Measurements from ENCODE around the gene TRIM23.

TRIM23 gene

DNA sequence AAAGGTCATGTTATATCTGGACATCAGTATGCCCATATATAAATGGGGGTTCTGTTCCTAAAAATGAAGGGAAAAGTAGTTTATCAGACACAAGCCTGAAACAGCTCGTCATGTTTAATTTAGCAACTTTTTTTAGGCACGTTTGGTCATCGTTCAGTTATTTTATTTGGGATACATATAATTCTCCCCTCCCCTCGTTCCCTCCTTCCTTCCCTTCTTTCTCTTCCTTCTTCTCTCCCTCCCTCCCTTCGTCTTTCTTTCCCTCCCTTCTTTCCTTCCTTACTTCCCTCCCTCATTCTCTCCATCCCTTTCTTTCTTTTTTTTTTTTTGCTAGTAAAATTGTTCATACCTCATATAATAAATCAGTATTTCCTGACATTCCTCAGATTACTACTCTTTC is 57.6 kb downstream of the TRIM23 start:
- no peak for DNase-seq (ENCODE audit: low read depth)

DNA sequence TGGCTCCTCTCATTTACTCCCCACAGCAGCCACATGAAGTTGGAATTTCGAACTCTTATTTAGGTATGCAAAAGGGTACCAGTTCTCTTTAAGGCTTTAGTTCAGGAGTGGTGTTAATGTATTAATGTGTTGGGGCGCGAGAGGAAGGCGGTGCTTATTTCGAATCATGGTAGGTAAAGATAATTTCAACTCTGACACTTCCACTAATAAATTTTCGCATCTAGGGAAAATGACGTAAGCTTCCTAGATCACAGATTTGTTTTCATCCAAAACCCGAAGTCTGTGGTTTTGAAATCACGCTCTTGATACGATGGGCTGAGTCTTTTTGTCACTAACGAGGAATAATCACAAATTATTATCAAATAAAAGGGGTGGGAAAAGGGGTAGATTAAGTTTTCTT is 60.4 kb downstream of the TRIM23 start:
- DNase-seq (ENCODE audit: low read depth), result no peak

DNA sequence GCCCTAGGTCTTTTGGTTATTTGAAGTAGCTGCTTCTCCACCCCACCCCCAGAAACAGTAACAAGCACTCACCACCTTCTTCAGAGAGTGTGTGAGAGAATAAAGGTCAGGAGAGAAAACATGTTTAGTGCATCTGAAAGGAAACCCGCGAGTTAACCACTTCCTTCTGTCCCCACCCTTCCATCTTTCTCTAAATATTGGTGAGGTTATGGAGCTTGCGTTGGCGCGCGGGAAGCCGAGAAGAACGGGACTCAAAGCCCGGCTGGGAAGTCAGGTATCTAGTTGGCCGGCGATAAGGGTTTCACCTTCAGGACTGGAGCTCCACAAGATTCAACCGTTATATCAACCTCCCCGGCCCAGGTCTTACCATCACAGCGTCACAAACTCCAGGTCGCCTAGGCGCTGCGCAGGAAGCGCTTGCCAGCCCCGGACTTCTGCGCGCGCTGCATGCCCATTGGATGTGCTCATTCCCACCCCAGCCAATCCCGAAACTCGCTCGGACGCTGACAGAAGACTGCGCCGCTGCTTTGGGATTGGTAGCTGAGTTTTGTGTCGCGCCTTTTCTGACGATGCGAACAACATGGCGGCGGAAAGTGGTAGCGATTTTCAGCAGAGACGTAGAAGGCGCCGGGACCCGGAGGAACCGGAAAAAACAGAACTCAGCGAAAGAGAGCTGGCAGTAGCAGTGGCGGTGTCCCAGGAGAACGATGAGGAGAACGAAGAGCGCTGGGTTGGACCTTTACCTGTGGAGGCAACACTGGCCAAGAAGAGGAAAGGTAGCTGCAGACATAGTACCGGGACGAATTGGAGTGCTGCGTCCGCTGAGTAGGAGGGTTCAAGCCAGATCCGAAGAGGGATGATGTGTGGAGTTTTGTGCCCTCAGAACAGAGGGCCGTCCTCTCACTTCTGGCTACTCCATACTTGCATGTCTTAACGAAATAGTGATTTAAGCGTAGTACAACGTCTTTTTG is 61.1 kb downstream of the TRIM23 start, which contains the start of the genes CENPK and PPWD1:
CENPK (minus strand) TSS at position 438 of the 971 bp plus-strand sequence. CDS start 8,261 bp downstream, outside the sequence.
PPWD1 (plus strand) TSS at position 566 of the 971 bp plus-strand sequence; CDS start at position 581, 15 bp downstream.
- DNase-seq (ENCODE audit: low read depth), result peak; percentile 74

DNA sequence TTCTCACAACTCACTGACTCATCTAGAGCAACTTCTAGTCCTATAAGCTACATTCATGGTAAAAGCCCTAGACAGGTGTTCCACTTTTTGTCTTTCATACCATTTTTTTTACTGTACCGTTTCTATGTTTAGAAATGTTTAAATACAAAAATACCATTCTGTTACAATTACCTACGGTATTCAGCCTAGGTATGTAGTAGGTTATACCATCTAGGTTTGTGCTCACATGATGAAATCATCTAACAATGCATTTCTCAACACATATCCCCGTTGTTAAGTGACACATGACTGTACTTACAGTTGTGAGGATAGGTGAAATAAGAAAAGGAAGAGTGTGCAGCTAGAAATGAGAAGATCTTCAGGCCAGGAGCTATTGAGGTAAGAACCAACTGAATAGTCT is 67.4 kb downstream of the TRIM23 start:
- no peak for DNase-seq (ENCODE audit: low read depth)

DNA sequence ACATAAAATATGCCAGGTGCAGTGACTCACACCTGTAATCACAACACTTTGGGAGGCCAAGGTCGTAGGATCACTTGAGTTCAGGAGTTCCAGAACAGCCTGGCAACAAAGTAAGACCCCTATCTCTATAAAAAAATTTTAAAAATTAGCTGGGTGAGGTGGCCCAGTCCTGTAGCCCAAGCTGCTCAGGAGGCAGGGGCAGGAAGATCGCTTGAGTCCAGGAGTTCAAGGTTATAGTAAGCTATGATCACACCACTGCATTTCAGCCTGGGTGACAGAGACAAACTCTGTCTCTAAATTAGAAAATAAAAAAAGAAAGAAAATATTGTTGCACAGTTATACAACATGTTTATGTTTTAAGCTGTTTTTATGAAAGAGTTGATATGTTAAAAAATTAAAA is 68.0 kb downstream of the TRIM23 start:
- no peak for DNase-seq (ENCODE audit: low read depth)

DNA sequence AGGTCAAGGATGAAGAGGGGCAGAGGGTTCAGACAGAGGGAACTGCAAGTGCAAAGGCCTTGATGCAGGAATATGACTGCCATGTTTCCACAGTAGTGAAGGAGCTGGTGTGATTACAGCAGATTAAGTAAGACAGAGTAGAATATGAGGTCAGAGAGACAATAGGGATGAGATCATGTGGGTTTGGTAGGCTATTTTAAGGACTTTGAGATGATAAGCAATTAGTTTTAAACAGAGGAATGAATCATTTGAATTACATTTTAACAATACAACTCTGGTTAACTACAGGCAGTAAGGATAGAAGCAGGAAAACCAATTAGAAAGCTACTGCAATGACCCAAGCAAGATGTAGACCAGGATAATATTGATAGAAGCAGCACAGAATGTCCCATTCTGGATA is 68.8 kb downstream of the TRIM23 start:
- no peak for DNase-seq (ENCODE audit: low read depth)

DNA sequence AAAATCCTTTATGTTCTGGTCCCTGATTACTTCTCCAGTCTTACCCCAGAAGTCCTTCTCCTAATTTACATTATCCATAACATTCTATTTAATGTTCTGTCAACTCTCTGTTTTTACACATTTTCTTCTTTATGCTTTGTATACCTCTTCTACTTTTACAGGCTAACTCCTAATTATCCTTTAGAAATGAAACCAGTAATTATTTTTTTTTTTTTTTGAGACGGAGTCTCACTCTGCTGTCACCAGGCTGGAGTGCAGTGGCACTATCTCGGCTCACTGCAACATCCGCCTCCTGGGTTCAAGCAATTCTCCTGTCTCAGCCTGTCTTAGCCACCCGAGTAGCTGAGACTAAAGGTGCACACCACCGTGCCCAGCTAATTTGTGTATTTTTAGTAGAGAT is 70.2 kb downstream of the TRIM23 start:
- DNase-seq (ENCODE audit: low read depth), result no peak

DNA sequence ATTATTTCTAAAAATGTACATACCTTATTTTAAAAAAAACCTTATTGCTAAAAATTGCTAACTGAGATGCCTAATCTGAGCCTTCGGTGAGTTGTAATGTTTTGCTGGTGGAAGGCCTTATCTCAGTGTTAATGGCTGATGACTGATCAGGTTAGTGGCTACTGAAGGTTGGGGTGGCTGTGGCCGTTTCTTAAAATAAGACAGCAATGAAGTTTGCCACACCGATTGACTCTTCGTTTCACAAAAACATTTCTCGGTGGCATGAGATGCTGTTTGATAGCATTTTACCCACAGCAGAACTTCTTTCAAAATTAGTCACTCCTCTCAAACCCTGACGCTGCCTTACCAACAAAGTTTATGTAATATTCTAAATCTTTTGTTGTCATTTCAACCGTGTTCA is 75.9 kb downstream of the TRIM23 start:
- DNase-seq (ENCODE audit: low read depth), result no peak

DNA sequence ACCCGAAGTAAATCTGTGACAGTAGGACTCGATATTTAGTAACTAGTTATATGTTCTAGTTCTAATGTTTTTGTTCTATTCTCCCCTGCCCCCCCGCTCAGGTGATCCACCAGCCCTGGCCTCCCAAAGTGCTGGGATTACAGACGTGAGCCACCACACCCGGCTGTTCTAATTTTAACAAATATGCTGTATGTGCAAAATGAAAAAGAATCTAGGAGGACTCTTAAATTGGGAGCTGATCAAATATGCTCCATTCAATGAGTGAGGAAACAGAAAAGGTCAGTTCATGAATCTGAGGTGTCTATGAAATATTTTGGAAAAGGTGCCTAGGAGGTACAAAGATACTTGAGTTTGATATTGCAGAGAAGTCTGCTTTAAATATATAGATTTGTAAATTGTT is 78.0 kb downstream of the TRIM23 start:
- DNase-seq (ENCODE audit: low read depth), result no peak

DNA sequence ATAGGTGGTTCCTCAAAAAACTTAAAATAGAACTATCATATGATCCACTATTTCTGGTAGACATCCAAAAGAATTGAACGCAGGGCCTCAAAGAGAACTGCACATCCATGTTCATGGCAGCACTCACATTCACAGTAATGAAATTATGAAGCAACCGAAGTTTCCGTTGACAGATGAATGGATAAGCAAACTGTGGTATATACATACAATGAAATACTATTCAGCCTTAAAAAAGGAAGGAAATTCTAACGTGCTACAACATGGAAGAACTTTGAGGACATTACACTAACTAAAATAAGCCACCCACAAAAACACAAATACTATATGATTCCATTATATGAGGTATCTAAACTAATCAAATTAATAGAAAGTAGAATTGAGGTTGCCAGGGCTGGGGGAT is 79.7 kb downstream of the TRIM23 start:
- no peak for DNase-seq (ENCODE audit: low read depth)

DNA sequence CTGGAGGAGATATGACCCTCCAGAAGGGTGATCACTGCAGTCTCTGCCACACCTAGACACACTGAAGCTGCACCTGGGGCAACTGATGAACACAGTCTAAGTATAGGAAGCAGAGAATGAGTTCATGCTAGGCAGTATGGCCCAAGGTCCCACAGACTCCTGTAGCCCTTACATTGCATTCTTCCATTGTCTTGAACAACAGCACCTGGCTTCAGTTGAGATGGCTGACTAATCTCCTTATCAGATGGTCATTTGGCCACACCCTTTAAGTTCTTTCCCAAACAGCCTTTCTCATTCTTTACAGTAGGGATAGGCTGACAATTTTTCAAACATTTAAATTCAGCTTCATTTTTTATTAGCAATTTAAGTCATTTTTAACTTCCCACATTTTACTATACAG is 84.3 kb downstream of the TRIM23 start:
- no peak for DNase-seq (ENCODE audit: low read depth)

Data from non-pigmented ciliary epithelial cell (primary cell).